Activated naive CD4-positive, alpha-beta T cell treated with anti-CD3 and anti-CD28 coated beads, Interleukin-2, amount 50 U/mL, for 16 hours (primary cell): ENCODE measurements around the gene KDM4C.

Experiments used
- DNase-seq: peaks from one replicate; pipeline ENCODE4 v3.0.0-alpha.2; 2020

KDM4C gene

DNA sequence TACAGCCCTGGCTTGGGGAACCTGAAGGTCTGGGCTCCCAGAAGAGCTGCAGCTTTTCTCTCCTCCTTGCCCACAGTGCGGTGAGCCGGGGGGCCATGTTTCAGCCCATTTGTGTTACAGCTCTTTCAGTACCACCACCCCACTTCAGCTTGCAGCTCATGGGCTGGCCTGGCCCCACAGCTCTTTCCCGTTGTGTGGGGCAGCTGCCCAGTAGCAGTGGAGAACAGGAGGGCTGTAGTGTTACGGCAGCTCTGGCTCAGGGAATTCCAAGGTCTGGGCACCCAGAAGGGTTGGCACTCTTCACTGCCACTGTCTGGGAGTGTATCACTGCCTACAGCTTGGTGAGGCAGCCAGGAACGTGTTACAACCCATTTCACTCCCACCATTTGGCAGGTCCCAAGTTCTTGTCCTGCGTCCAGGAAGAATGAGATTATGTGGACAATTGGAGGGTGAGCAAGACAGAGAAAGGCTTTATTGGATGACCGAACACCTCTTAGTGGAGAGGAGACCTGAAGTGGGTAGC is 390.5 kb downstream of the KDM4C start:
- DNase-seq = no peak

DNA sequence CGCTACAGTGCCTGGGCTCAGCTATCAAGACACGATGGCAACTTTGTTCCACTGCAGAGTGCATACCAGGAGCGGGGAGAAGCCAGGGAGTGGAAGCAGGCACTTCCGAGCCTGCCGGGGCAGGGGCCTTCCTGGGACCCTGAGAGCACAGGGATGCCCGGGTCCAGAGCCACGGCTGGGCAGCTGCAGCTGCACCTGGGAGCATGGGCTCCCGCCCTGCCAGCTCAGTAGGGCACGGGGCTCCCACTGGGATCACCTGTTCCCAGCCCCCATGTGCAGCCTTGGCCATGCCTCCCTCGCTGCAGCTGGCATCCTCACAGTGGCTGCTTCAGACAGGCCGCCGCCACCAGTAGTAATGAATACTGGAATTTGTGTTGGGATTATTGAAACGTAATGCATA is 391.5 kb downstream of the KDM4C start:
- DNase-seq = no peak

DNA sequence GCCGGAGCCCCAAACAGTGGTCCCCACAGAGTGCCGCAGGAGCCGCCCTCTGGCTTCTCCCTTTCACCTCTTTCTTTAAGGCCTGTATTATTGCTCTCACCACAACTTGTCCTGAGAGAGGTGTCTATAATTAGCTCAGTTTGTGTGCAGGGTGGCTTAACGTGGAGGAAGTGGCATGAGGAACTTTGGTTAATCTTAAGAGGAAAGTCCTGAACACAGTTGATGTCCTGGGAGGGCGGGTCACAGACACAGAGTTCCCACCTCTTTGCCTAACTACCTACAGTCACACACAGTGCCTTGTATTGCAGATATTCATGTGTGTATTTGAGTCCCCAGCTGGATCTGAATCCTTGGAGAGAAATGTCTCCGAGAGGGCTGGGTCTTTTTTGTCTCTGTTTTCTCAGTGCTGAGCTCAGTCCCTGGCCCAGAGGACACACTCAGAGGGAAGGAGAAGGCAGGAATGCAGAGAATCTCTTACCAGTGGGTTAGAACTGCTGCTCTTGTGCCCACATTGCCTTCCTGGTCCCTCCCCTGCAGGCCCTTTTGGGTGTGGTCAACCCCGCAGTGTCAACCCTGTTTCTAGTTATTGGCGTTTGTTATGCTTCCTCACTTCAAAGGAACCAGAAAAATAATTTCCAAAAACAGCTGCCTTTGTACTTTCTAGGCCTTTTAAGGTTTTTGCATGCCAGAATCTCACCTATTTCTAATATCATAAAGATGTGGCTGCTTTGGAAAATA is 392.5 kb downstream of the KDM4C start:
- no peak for DNase-seq

DNA sequence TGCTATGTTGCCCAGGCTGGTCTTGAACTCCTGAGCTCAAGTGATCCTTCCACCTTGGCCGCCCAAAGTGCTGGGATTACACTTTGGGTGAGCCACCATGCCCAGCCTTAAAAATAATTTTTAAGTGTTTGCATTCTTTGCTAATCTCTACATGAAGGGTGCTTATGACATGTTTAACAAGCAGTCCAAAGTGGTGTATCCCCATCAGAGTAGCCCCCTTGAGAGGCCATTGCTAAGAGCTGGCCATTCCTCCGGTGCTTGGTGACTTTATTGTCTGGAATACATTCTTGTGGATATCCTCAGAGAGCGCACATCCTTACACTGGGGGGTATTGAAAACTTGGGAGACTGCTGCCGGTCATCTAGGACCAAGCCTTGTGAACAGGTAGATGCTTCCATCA is 395.4 kb downstream of the KDM4C start:
- no peak for DNase-seq

DNA sequence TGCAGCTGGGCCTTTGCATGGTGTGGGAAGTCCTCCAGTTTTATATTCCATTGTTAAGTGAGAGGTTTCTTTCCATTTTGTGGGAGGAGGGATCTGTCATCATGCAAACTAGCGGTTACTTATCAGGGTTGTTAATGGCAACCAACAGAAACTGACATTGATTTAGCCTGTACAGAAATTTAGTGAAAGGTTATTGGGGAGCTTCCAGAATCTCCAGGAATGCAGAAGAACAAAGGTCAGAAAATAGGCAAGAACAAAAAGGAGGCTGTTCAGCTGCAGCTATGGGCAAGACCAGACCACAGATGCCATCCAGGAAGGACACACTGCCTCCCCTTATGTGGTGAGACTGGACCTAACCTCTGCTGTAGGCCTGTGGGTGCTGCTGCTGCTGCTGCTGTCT is 395.8 kb downstream of the KDM4C start:
- no peak for DNase-seq

DNA sequence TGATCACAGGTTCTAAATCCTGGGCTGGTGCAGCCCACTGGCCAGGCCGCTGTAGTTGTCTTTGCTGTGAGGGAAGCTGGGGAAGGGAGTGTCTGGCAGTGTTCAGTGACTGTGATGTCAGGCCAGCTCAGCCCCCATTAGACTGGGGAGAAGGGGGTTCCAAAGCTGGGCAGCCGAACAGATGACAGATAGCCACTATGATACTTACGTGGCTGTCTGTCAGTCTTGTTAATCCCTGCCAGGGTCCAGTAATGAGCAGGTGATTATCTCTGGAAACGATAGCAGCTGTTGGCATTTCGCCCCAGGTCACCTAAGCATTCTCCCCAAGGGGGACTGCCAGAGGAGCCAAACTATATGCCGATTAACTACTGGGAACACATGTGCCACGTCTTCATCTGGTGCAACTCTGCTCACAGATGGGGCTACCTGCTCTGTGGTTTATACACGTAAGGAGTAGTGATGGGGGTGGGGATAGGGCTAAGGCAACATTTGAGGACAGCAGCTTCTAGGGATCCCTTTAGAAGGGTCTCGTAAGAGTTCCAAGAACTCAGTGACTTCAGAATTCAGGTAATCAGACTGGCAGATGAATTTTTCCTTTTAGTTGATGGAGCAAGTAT is 396.3 kb downstream of the KDM4C start:
- DNase-seq = no peak

DNA sequence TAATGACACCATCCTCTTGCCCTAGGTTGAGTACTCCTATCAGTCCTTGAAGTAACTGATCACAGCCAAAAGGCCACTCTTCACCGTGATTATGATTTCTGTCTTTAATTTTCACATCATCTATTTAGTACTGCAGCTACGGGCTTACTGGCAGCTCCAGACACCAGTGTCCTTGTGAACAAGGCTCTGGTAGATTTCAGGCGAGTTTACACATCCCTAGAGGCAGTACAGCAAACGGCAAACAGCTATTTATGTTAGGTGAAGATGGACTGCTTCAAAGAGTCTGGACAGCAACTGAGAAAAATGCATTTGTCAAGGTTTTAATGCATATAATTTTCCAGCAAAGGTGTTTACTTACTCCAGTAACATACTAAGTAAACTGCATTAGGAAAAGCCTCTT is 396.9 kb downstream of the KDM4C start:
- DNase-seq = no peak

DNA sequence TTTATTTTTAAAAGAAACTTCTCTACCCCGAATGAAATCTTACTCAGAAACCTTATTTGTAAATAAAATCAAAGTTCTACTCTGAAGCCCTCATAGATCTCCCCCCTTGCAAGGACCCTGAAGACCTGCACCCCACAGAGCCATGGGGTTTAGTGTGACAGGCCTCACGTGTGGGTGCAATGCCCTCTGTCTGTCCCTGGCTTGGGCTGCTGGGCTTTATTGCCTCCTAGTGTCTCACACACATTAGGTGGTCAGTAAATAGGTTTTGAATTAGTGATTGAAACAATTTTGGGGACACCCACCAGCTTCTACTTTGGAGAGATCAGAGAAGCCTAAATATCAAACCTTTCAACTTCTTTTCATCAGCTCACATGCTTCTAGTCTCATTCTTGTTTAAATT is 403.7 kb downstream of the KDM4C start:
- no peak for DNase-seq

DNA sequence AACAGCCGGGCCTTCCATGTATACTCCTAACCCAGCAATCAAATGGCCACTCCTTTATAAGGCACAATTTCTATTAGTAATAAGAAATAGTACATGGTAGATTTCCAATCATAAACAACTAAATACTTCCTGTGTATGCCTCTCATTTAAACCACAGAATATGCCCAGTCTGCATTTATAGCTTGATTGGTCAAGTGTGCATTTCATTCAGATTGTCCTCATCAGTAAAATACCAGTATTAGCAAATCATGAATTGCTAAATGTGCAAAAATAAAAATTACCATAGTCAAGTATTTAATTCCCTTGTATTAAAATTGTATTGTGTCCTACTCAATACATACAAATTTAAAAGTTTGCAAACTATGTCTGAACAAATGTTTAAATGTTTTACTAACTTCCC is 406.2 kb downstream of the KDM4C start:
- no peak for DNase-seq

DNA sequence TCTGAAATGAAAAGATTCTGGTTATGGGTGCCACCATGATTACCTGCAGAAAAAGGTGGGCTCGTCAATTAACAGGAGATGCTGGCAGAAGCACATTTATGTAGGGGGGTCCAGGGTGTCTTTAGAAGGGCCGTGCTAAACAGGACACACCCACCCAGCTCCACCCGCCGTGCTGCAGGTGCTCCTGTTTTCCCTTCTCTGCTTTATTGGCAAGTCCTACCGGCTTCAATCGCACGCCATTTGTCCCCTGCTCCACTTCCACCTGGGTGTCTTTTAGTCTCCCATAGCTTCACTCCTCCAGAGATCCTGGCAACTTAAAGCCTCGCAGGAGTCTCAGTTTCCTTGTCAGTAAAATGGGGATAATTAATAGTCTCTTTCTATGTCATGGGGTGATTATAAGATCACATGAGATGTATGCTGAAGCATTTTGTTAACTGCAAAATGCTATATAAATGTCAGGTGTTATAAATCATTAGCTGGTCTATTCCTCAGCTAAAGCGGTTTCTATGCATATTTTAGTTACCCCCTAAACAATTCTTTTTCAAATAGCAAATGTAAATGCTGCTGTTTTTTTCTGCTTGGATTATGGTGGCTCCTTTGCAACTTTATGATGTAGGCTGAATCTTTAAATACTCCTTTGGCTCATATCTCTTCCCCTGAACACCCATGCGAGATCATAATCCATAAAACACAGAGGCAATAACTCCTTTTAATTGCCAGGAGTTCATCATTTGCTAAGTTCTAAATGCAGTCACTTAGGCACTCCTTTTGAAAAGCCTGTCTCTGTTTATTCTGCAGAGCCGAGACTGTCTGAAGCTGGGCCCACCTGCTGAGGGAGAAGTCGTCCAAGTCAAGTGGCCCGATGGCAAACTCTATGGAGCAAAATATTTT is 406.9 kb downstream of the KDM4C start:
- no peak for DNase-seq

DNA sequence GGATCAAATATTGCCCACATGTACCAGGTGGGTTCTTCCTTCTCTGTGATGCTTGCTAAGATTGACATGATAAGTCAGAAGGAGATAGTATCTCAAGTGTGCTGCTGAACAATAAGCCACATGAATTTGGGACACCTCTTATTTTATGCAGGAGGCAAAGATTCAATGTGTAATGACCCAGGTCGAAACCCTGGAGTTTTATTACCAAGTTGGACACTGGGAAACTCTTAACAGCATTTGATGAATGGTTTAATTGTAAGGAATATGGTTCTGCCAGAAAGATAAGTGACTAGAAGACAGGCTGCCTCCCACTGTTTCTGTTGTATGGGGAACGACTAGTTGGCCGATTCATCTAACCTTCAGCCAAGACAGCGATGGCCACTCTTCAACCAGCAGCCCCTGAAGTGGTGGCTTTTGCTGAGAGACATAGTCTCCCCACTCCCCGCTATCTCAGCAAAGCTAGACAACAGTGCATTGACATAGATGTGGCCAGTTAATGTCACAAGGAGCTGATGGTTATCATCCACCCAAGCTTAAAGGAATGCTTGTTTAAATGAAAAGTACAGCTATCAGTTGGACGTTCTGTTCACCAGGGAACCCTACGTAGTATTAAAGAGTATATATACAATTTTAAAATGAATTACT is 407.7 kb downstream of the KDM4C start:
- DNase-seq = no peak

DNA sequence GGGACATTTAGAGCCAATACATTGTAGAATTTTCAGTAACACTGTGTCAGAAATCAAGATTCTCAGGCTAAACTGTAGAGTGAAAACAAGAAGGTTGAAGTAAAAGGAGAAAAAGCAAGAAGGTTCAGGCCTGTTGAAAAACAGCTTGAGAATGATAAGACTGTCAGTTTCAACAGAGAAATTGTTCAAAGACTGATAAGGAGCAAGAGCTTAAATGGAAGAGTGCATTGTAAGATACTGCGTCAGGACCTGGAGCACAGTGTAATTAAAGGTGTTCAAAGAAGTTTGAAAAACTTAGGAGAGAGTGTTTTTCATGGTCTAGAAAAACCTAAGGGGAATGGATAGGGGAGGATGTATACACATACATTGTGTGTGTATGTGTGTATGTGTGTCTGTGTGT is 408.3 kb downstream of the KDM4C start:
- DNase-seq = no peak

DNA sequence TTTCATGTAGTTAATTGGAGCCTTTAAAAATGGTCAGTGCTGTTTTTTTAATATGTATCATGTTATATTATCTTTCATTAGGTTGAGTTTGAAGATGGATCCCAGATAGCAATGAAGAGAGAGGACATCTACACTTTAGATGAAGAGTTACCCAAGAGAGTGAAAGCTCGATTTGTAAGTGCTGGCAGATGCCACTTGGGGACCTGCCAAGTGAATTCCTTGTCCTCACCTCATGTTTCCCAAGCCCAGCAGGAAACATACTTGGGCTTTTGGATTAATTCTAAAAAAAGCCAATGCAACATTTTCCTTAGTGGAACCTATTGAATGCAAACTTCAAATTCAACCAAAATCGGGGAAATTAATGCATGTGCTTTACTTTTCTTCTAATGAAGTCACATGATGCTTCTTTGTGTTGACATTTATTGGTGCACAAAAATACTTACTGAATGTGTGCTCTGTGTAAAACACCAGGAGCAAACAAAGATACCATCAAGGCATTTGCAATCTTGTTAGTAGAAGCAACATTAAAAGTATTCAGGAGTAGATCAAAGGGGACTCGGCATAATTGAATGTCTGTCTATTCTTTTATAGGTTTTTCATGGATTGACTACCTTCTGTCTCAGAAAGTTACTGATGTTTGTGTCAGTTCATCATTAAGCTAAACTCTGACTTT is 412.1 kb downstream of the KDM4C start:
- DNase-seq = no peak

DNA sequence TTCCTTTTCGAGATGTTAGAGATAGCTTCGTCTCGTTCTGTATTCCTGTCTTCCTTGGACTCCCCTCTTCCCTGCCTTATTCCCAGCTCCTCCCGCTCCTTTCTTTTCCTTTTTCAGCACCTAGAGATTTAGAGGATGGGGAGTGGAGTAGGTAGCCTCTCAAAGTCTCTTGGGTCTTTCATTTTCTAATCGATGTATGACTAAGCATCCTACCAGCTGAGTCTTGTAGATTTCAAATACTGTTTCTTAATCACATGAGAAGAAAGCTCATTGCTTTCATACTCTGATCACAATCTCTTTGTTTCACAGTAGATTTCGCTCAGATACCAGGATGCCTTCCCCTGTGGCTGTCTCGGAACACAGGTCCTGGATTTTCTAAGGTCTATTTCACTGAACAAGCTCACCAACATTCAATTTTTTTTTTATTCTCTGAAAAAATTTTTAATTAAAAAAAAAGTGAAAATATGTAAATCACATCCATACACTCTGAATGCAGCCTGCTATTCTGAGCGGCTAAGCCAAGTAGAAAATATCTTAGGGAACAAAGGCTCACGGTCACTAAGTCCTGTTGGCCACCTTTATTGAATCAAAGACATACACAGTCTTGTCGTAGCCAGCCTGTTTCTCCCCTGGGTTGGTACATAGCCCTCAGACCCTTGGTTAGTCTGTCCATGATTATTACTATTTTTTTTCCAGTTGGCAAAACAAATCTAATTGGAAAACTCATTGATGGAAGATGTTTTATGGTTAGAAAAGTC is 413.8 kb downstream of the KDM4C start:
- no peak for DNase-seq

DNA sequence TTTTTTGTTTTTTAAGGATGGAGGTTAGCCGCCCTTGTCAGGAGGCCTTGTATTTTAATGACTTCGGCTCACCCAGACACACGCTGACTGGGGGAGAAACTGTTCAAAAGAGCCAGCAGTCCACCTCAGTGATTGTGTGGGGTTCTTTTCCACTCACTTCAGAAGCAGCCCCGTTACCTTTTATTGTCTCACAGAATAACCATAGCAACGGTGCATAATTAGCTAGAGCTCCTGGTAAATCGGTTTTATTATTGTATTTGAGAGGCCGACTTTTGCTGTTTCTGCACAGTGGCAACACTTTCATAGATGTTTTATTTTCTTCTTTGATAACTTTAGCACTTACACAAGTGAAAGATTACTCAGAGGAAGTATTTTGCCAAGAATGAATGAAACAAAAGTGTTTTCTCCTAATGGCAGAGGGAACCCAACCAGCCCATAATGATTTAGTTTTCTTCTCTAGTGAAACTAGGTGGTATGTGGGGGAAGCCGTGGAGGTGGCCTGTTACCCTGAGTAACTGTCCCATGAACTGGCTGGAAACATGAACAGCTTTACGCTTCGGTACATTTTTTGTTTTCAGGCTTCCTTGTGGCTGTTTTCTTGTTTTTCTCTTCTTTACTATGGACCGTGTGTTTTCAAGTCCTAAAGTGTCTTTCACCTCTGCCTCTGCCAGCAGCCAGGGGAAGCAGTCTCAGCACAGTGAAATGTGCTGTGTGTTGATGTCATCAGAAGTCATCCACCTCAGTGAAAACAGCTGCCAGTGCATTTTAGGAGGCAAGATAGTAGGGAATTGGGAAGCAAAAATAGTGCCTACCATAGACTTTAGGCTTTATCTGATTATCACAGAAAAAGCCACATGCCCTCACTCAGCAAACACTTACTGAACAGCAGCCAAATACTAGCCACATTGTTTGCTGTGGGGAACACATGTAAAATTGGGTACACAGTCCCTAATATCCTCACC is 414.7 kb downstream of the KDM4C start:
- no peak for DNase-seq

DNA sequence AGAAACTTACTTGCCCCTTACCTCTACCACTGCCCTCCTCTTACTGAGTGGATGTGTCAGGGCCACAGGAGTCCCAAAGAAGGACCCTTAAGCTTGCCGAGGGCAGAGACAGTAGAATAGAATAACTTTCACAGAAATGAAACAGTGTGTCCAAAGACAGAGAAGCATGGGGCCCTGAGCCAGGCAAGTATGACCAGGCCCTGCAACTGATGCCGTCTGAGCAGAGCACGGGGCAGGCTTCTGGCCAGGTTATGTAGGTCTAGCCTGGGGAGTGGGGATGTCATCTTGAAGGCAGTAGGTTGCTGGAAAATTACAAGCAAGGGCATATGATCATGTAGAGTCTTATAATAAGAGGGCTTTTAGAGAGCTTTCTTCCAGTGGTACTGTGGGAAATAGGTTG is 415.4 kb downstream of the KDM4C start:
- no peak for DNase-seq

DNA sequence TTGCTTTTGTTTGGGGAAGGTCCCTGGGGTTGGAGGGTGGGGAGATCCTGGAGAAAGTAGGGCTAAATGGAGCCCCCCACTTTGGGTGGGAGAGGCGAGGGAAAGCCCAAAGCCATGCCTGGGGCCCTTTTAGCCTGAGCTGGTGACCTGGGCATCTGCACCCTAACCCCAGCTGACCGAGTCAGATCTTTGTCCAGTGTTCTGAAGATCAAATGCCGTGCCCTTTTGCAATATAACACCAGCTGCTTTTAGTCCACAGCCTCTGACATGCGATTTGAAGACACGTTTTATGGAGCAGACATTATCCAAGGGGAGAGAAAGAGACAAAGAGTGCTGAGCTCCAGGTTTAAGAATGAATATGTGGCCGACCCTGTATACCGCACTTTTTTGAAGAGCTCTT is 416.5 kb downstream of the KDM4C start:
- DNase-seq = no peak

DNA sequence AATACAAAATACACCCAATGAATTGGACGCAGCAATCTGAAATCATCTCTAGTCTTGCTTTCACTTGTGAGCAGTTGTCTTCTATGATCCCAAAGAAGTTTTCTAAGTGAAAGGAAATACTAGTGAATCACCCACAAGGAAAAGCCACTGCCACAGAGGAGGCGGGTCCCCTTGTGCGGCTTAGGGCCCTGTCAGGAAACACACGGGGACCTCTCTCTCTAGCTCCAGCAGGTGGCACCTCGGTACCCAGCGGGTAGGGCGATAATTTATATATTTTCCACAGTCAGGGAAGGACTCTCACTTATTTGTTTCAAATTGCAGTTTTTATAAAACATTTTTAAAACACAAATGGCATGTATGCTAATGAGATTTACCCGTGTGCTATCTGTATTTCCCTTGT is 417.1 kb downstream of the KDM4C start:
- DNase-seq = no peak

DNA sequence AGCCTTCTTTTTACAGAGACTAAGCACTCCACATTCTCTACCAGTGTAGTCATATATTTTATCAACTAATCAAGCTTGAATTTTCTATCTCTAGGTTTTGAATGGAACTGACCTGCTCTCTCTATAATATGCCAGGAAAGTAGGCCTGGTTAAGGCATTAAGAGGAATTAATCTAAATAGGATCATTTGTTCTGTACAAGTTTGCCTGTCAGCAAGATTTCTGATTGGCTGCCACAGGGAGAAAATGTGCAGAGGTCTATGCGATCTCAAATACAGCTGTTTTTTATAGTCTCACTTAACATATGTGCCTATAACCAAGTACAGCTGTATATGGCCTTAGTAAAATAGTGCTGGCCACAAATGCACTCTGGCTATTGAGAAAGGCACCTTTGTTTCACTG is 418.8 kb downstream of the KDM4C start:
- no peak for DNase-seq

DNA sequence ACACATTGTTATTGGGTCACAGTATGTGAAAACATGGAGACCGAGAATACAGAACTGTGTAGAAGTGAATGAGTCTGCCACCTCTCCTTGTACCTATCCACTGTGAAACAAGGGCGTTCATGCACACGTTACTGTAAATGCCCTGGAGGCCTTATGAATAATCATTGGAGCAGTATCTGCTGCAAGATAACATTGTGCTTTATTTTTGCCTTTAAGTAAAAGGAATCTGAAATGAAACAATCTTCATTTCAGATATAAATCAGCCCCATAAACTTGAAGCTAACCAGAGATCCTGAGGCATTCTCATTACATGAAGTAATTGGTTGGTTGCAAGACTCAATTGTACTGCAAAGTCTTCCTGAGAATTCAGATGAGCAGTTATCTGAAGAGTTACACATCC is 419.6 kb downstream of the KDM4C start:
- DNase-seq = no peak

DNA sequence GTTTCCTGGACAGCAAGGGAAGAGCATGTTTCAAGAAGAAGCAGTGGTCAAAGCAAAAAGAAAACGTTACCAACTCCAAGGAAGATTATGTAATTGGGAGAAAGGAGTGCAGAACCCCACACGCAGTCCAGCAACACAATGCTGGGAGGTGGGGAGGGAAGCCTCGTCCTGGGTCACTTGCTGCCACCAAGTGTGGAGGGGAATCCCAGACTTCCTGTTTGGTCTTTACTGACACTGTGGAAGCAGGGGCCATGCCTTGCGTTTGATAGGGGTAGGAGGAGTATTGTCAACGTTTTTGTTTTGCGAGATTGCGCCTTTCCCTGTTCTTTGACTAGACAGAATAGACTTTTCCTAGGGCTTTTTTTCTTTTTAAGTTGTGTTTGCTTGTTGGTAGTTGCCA is 421.0 kb downstream of the KDM4C start:
- DNase-seq = no peak
